Astrocyte of the hippocampus (primary cell): ENCODE measurements around the gene NXN.
"Not testable (repeated sequence)": the region's sequence is repeated elsewhere in the genome, so short reads cannot be mapped to it uniquely, and the experiment has no call there.

Source experiments
- DNase-seq: peaks from one replicate; pipeline ENCODE4 v3.0.0; 2011; ENCODE audit warnings: low read depth, low spot score

The NXN gene

DNA sequence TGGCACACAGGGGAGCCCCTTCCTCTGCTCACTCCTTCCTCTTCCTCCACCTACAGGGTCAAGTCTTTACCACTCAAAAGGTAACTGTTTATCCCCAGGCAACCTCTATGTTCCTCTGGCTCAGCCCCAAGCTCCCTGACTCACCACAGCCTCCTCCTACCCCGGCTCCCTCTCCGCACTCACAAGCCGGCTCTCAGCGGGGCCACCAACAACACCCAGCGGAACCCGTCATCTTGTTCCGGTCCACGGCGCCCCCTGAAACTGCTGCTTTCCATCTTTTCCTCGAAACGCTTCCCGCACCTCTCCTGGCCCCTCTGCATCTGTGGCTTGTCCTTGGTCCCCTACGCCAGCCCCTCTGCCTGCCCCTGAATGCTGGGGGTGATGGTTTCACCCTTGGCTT is 58.4 kb downstream of the NXN start:
- DNase-seq, result peak; percentile 74

- no peak for DNase-seq
Measured at GRCh38 chr17:920190-920589, 59.4 kb downstream of the NXN start.

DNA sequence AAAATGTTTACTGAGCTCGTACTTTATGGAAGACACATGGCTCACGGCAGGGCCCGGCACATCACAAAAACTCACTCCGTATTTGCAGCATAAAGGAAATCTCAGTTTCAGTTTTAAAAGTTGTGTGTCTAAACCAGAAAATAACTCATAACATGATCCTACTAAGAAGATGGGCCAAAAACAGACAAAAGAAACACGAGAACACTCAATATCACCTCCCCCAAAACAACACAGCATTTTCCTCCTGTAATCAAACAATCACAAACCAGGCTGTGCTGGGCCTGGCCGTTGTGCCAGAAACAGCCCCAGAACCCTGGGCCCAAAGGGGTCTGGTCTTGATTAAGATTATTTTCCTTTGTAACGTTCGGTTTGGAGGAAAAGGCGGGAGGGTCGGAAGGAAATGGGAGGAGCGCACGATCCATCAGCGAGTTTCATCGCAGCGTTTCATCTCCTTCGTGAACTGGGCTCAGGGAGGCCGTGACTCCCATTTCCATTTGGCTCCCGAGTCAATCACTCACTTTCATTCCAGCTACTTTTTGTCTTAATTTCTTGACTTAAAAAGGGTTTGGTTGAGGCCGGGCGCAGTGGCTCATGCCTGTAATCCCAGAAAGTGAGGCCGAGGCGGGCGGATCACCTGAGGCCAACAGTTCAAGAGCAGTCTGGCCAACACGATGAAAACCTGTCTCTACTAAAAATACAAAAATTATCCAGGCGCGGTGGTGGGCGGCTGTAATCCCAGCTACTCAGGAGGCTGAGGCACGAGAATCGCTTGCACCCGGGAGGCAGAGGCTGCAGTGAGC is 61.4 kb downstream of the NXN start:
- no peak for DNase-seq

DNA sequence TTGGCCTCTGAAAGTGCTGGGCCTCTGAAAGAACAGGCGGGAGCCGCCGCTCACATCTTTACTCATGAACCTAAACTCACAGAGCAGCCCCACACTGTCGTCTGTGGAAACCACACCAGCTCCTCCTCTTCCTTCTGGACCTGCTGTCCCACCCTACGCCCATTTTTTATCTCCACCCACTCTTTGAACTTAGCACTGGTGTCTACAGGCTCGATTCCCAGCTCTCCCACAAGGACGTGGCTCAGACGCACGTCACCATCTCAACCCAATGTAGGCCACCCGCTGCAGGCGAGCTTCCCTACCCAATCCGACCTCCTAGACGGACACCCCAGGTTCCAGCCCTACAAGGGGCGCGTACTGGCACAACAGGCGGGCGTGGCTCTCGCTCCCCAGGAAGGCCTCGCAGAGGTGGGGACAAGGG is 62.2 kb downstream of the NXN start:
- no peak for DNase-seq

DNA sequence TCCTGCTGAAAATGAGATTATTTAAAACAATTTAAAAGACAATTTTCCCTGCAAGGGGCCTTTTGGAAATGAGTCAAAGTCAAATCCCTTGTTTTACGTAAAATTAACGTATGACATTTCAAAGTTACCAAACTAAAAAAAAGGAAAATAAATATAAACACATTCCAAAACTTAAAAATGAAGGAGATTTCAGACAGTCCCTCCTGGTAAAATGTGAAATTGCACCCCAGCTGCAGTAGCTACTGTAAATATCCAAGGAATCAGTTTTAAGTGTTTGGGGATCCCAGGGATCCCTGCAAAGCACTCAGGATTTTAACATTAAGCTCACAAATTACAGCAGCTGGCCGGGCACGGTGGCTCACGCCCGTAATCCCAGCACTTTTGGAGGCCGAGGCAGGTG is 63.3 kb downstream of the NXN start:
- no peak for DNase-seq

DNA sequence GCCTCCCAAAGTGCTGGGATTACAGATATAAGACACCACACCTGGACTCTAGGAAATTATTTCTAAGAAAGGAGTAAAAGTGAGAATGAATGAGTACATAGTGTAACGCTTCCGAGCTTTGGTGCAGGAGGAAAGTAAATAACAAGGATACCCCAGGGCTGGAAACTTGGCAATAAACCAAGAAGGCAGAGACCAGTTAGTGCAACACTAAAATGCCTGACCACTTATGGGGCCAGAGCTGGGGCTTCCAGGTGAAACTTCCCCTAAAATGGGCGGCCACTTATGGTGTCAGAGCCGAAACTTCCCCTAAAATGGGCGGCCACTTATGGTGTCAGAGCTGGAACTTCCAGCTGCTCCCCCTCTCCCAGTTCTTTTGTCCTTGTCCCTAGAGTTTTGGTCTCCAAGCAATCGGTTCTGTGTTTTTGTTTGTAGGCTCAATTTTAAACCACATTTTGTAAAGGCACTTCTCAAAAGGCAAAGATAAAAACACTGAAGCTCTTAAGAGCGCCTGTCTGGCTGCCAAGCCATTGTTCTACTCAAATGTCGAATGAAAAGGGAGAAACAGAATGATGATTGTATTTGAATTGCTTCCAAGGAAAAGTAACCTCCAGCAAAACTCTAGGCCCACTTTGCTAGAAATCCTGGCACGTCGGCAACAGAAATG is 63.9 kb downstream of the NXN start:
- peak; percentile 79 for DNase-seq

DNA sequence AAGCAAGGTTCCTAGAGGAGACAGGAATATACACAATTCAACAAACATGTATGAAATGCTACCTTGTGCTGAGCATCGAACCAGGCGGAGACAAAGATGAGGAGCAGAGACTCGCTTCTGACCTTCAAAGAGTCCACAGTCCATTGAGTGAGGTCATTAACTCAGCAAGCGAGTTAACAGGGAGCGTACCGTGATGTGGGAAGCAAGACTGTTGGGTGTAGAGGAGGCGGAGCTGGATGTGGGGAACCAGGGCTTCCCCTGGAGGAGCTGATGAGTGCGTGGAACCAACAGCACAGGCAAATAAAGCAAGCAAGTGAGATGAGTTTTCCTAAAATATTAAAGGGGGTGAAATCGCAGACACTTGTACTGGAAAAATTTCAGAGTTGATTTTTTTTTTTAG is 65.0 kb downstream of the NXN start:
- DNase-seq, result no peak

DNA sequence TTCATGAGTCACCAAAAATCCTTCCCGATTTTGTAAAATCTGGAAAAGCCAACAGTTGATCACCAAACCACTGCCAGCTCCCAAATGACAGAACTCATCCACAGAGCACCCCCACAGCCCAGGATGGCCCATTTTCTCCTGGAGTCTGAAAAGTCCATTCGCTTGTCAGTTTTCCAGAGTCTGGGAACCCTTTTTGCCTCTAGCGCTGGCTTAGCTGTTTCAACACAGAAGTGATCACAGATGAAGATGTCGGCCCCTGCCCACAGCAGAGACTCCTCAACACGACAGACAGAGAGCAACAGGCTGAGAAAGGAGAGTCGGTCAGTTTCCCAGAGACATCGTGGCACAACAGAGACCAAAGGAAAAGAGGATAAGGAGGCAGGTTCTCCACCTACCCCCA is 66.4 kb downstream of the NXN start:
- no peak for DNase-seq

DNA sequence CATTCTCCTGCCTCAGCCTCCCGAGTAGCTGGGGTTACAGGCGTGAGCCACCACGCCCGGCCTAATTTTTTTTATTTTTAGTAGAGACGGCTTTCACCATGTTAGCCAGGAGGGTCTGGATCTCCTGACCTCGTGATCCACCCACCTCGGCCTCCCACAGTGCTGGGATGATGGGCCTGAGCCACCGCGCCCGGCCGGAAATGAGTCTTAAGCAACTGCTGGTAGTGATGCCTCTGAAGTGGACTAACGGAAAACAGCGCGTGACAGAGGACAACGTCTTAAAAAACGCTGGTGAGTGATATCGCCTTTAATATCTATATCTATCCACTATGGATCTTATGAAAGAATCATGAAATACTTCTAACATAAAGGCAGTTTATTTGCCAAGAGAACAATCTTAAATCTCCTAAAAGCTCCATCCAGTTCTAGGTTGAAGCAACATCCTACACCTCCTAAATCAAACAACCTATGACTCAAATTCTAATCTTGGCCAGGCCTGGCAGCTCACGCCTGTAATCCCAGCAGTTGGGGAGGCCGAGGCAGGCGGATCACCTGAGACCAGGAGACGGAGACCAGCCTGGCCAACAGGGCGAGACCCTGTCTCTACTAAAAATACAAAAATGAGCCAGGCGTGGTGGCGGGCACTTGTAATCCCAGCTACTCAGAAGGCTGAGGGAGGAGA is 69.8 kb downstream of the NXN start:
- no peak for DNase-seq

DNA sequence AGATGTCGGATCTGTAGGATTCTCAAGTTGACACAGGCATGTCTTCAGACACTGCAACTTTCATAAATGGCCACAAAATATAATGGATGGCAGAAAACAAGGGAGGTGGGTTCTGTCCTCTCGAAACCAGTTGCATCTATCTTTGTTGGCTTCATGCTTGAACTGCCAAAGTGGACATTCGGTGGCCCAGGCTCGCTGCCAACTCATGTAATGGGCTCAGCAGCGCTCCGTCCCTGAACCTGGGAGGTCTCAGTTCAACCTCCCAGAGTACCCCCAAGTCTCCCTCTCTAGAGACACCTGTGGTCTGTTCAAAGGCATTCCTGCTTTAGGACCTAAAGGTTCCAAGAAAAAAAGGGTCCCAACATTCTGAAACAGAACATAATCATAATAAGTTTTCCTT is 71.9 kb downstream of the NXN start:
- no peak for DNase-seq

GRCh38 chr17:905708-906107 is 73.9 kb downstream of the NXN start:
- DNase-seq, result not testable (repeated sequence)

DNA sequence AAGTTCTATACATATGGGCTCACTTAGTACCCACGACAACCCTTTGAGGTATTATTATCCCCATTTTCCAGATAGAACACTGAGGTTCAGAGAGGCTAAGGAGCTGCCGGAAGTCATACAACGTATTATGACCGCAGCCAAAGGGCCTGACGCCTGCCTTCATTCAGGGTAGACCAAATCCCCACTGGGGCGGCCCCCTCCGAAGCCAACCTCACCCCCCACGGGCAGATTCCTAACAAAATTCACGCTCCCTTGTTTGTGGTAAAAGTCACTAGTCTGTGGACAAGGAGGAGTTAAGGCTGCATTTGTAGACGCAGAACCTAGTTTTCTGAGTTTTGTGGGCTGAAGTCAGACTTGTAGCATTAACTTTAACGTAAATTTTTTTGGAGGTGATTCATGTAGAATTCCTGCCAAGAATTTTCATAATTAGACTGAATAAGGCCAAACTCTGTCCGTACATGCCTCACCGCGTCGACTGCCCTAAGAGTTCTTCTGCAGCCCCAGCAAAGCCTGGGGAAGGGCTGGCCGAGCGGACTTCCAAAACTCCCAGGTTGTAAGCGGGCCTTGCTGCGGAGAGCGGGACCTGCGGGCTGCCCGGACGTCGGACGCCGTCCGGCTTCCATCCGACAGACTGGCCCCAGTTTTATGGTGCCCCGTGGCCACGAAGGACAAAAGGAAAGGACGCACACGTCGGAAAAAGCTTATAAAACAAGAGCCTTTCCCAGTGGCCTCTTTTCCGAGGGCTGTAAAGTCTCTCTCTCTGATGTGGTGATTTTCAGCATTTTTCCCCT is 75.7 kb downstream of the NXN start:
- peak; percentile 92 for DNase-seq

DNA sequence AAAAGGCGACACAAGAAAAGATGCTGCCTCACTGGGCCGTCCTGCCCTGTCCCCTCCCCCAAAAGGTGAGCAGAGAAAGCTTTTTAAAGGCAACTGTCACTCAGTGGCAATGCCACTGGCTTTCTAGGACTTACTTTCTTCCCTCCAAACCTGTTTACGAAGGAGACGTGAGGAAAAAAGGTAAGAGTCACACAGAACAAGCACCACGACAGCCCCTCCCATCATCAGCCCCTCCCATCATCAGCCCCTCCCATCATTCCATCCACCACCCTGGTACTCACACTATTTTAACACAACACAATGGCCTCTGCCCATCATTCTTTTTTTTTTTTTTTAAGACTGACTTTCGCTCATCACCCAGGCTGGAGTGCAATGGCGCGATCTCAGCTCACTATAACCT is 77.1 kb downstream of the NXN start:
- no peak for DNase-seq

DNA sequence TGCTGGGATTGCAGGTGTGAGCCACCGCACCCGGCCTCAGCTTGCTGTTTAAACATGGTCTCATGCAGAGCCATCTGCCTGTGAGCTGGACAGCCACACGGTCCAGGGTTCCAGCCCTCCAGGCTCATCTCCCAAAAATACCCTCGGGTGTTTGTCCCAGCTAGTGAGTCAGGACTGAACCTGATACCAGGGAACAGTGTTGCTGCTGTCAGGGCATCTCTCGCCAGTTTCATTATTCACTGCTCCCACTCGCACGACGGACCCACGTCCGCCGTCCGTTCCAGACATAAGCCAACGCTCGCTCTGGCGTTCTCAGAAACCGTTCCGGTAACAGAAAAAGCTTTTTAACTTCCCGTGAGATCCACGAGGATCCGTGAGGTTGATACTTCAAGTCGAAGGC is 77.6 kb downstream of the NXN start:
- no peak for DNase-seq

DNA sequence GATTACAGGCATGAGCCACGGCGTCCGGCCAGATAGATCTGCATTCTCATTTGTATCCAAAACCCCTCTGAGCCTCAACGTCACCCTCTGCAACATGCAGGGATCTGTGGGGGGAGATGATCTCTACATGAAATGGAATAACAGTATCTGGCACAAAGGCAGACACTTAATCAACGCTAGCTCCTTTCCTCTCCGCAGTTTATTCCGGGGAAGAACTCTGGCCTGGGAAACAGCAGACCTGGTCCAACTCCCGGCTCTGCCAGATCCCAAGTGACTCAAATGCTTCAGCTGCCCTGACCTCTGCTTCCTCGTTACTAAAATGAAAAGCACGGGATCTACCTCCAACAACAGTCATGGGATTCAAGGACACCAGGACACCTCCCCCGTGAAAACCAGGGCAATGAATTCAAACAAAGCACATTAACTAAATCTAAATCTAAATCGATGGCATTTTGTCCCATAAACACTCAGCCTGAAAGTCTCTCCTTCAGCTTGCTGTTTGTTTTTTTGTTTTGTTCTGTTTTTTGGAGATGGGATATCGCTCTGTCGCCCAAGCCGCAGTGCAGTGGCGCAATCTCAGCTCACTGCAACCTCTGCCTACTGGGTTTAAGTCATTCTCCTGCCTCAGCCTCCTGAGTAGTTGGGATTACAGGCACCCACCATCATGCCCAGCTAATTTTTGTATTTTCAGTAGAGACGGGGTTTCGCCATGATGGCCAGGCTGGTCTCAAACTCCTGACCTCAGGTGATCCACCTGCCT is 78.2 kb downstream of the NXN start:
- DNase-seq, result peak; percentile 41

- no peak for DNase-seq
Measured at GRCh38 chr17:900336-900934, 79.1 kb downstream of the NXN start.

DNA sequence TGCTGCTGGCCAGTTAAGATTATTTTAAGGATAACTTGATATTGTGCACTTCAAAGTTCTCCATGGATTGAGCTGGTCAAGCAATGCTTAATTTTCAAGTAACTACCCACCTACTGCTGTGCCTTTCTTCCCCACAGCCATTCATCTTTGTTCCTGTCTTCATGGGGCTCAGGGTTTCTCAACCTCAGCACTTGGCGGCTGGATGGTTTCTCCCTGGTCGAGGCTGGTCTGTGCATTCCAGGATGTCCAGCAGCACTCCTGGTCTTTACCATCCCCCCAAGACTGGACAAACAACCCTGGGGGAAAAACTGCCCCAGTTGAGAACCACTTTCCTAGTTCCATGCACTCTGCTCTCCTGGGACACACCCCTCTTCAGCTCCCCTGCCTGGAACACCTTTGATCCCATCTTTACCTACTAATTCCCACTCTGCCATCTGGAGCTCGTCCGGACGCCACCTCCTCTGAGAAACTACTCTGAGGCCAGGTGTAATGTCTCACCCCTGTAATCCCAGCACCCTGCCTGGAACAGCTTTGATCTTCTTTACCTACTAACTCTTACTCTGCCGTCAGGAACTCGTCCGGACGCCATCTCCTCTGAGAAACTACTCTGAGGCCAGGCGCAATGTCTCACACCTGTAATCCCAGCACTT is 81.5 kb downstream of the NXN start:
- no peak for DNase-seq

GRCh38 chr17:896953-897661 is 82.5 kb downstream of the NXN start:
- no peak for DNase-seq

DNA sequence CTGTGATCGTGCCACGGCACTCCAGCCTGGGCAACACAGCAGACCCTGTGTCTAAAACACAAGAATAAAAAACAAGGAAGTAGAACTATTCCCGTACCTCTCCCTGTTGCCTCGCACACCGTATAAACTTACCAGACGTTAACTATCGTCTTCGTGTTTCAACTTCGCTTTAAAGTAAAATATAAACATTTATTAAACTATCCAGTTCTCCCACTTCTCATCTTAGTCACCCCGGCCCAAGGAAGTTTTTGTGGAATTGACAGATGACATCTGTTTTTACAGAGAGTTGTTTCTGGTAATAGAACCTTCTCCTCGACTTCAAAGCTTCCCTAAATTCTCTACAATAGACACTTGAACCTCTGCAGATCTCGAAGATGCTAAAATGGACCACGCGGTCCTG is 83.1 kb downstream of the NXN start:
- no peak for DNase-seq

- DNase-seq, result no peak
Measured at GRCh38 chr17:892958-893357, 86.6 kb downstream of the NXN start.
